HepG2 (cell line): ENCODE results near the gene KHNYN. TPM values are rescaled to one million over a fixed set of nuclear protein-coding genes. Genes with fewer than 3 reads are reported as not detected.

Experiments
- CBX5 ChIP-seq: sonication (generic); formaldehyde crosslinking; IDR thresholded peaks from 2 replicates; pipeline ENCODE4 v1.4.0; 2020; ENCODE audit warnings: missing genetic modification reagents, borderline replicate concordance
- EED ChIP-seq: sonication (generic); formaldehyde crosslinking; IDR thresholded peaks from 2 replicates; pipeline ENCODE4 v1.5.0; 2020; ENCODE audit warnings: mild to moderate bottlenecking, missing genetic modification reagents
- FOXM1 ChIP-seq: sonication (generic); formaldehyde crosslinking; IDR thresholded peaks from 2 replicates; pipeline ENCODE4 v1.5.0; 2020; ENCODE audit warnings: missing genetic modification reagents
- GPBP1L1 ChIP-seq: sonication (generic); formaldehyde crosslinking; IDR thresholded peaks from 2 replicates; pipeline ENCODE4 v1.5.0; 2020; ENCODE audit warnings: mild to moderate bottlenecking, missing genetic modification reagents
- NFYC ChIP-seq: IDR thresholded peaks from 2 replicates; pipeline ENCODE4 v1.6.1; 2016; ENCODE audit warnings: missing genetic modification reagents, missing compliant biosample characterization
- NRL ChIP-seq: sonication (generic); formaldehyde crosslinking; IDR thresholded peaks from 2 replicates; pipeline ENCODE4 v1.5.0; 2020; ENCODE audit warnings: missing genetic modification reagents, mild to moderate bottlenecking, moderate library complexity, borderline replicate concordance
- PREB ChIP-seq: sonication (generic); formaldehyde crosslinking; IDR thresholded peaks from 2 replicates; pipeline ENCODE4 v1.4.0; 2020; ENCODE audit warnings: missing genetic modification reagents
- ZBTB37 ChIP-seq: sonication (generic); formaldehyde crosslinking; IDR thresholded peaks from 2 replicates; pipeline ENCODE4 v1.4.0; 2020; ENCODE audit warnings: mild to moderate bottlenecking, missing genetic modification reagents
- ZNF567 ChIP-seq: sonication (generic); formaldehyde crosslinking; IDR thresholded peaks from 2 replicates; pipeline ENCODE4 v1.8.1; 2023; ENCODE audit warnings: mild to moderate bottlenecking, missing genetic modification reagents, borderline replicate concordance
- ZNF577 ChIP-seq: sonication (generic); formaldehyde crosslinking; IDR thresholded peaks from 2 replicates; pipeline ENCODE4 v1.4.0; 2020; ENCODE audit warnings: mild to moderate bottlenecking, low read depth, missing genetic modification reagents, borderline replicate concordance
- ZNF609 ChIP-seq: sonication (generic); formaldehyde crosslinking; IDR thresholded peaks from 2 replicates; pipeline ENCODE4 v1.4.0; 2020; ENCODE audit warnings: mild to moderate bottlenecking, missing genetic modification reagents, borderline replicate concordance
- ZNF7 ChIP-seq: IDR thresholded peaks from 2 replicates; pipeline ENCODE4 v1.6.1; 2016; ENCODE audit warnings: missing biosample characterization, missing genetic modification reagents
- ZNF768 ChIP-seq: sonication (generic); formaldehyde crosslinking; IDR thresholded peaks from 2 replicates; pipeline ENCODE4 v1.4.0; 2020; ENCODE audit warnings: missing genetic modification reagents
- ZNF773 ChIP-seq: sonication (generic); formaldehyde crosslinking; IDR thresholded peaks from 2 replicates; pipeline ENCODE4 v1.4.0; 2020; ENCODE audit warnings: missing genetic modification reagents, borderline replicate concordance
- polyA plus RNA-seq, 8 experiments: library from polyadenylated mRNA; depleted of rRNA in 3 of 8; stranded (reverse) in 7 of 8; unstranded in 1 of 8; fragments of >200 nt; fragmentation: Illumina TruSeq in 4 of 8; extraction: Trizol in 4 of 8; gene quantifications; 2 replicates each; pipeline versions ENCODE4 v1.2.1 to v1.2.3, GENCODE V29; 2011 to 2016; ENCODE audit warnings: low read depth in 4 of 8, missing spikeins in 1 of 8, mixed read lengths in 1 of 8; ENCODE audit not compliant: insufficient read depth in 1 of 8
- total RNA-seq, 5 experiments: library from RNA; depleted of rRNA; stranded (reverse); fragments of >200 nt; fragmentation: Illumina TruSeq; extraction: Trizol; gene quantifications; 2 replicates each; pipeline ENCODE4 v1.2.3, GENCODE V29; 2016; ENCODE audit warnings: low read depth in 1 of 5
- TF ChIP-seq, protein P1 (sequence below): sonication (generic); formaldehyde crosslinking; IDR thresholded peaks from 2 replicates; pipeline ENCODE4 v1.8.1; 2023; ENCODE audit warnings: mild to moderate bottlenecking, moderate library complexity, missing genetic modification reagents

KHNYN gene
- total and polyA plus RNA-seq, 2 of the 13 experiments (the other 11 are each of a cell fraction or from before 2014, with no cell fraction given), result 52.8 to 75.7 TPM

DNA sequence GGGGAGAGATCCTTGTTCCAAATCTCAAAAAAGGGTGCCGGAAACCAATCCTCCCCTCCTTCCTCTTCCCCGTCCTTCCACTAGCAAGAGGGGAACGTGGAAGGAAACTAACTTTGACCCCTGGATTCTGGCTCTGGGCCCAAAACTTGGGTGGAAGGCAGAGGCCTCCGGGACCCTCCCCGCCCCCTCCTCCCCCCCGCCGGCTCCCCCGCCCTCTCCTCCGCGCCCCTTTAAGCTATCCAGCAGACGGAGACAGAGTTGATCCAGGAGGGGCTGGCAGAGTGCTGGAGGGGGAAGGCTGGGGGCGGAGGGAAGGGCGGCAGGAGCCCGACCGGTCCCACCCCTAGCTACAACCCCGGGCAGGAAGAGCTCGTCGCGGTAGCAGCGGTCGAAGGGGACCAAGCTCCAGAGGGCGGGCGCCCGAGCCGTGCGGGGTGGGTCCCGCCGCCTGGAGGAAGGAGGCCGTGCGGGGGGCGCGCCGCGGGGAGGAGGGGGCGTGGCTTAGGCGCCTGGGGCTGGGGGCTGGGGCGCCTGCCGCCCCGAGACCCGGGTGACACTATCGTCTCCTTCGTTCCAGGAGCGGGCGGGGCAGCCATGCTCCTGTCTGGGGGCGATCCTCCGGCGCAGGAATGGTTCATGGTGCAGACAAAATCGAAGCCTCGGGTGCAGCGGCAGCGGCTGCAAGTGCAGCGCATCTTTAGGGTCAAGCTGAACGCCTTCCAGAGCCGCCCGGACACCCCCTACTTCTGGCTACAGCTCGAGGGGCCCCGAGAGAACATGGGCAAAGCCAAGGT is 30.9 kb upstream of the KHNYN start, which contains the start of gene NYNRIN (continued):
- TF ChIP-seq GPBP1L1 (CRISPR knock-in tag), result no peak
- no peak for TF ChIP-seq NFYC (CRISPR knock-in tag)
- no peak for TF ChIP-seq ZNF609 (CRISPR knock-in tag)
- TF ChIP-seq ZNF7 (CRISPR knock-in tag), result no peak
- TF ChIP-seq, protein P1, sequence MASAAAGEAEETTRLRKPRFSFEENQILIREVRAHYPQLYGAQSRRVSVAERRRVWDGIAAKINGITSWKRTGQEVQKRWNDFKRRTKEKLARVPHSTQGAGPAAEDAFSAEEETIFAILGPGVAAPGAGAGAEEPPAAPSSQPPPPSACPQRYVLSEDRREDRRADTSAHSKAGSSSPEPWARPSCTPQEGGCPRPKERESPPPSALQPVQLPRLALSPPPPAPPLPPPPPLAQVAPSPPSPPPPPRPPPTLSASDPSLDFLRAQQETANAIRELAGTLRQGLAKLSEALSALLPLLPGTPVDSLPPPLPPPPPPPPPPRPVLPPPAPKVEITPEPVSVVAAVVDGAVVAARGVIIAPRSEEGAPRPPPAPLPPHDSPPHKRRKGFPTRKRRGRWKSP (CRISPR knock-in tag), result no peak
- TF ChIP-seq CBX5 (CRISPR knock-in tag), result no peak
- TF ChIP-seq EED (CRISPR knock-in tag), result 0 out of 2 replicates have a peak, but pooled peaks have one; percentile 8
- no peak for TF ChIP-seq PREB (CRISPR knock-in tag)
- TF ChIP-seq ZBTB37 (CRISPR knock-in tag), result no peak
- TF ChIP-seq ZNF768, result peak; percentile 33; the same call in 1 of the 2 replicates
- TF ChIP-seq ZNF577 (CRISPR knock-in tag), result no peak
- TF ChIP-seq ZNF773 (CRISPR knock-in tag), result no peak
- TF ChIP-seq FOXM1 (CRISPR knock-in tag), result no peak
- TF ChIP-seq NRL, result peak; percentile 69; the same call in 1 of the 2 replicates
- 0 out of 2 replicates have a peak, but pooled peaks have one; percentile 82 for TF ChIP-seq ZNF567 (CRISPR knock-in tag)
